Smooth muscle cell (in vitro differentiated cells): ENCODE data around the gene ZMYND15. TPM values are rescaled to one million over a fixed set of nuclear protein-coding genes. Genes with fewer than 3 reads are reported as not detected.

Experiments
- DNase-seq: peaks from one replicate; lab custom pipeline; 2025; ENCODE audit not compliant: unreplicated experiment; lab: John Stamatoyannopoulos, UW
- H2AFZ ChIP-seq: fragments of 200-600 bp; sonication (generic); 2 replicates; pipeline ENCODE4 v1.6.0; 2016; ENCODE audit warnings: antibody characterized with exemption, low read depth, mild to moderate bottlenecking
- H3F3A ChIP-seq: fragments of 200-600 bp; sonication (generic); 2 replicates; pipeline ENCODE4 v1.6.0; 2017; ENCODE audit warnings: antibody characterized with exemption, low read depth
- H3K27ac ChIP-seq: fragments of 200-600 bp; sonication (generic); 2 replicates; pipeline ENCODE4 v1.5.1; 2016; ENCODE audit warnings: low read depth, mild to moderate bottlenecking
- H3K27me3 ChIP-seq: fragments of 200-600 bp; sonication (generic); 2 replicates; pipeline ENCODE4 v1.6.1; 2016; ENCODE audit warnings: low read depth, mild to moderate bottlenecking
- H3K36me3 ChIP-seq: fragments of 200-600 bp; sonication (generic); 2 replicates; pipeline ENCODE4 v1.5.1; 2016; ENCODE audit warnings: low read depth
- H3K4me1 ChIP-seq: fragments of 200-600 bp; sonication (generic); 2 replicates; pipeline ENCODE4 v1.5.1; 2016; ENCODE audit warnings: low read depth
- H3K4me2 ChIP-seq: fragments of 200-600 bp; sonication (generic); 2 replicates; pipeline ENCODE4 v1.6.0; 2016; ENCODE audit warnings: mild to moderate bottlenecking
- H3K4me3 ChIP-seq: fragments of 200-600 bp; sonication (generic); 2 replicates; pipeline ENCODE4 v1.5.1; 2016; ENCODE audit warnings: mild to moderate bottlenecking
- H3K79me2 ChIP-seq: fragments of 200-600 bp; sonication (generic); 2 replicates; pipeline ENCODE4 v1.6.0; 2016; ENCODE audit warnings: low read depth, mild to moderate bottlenecking
- H3K9ac ChIP-seq: fragments of 200-600 bp; sonication (generic); 2 replicates; pipeline ENCODE4 v1.6.0; 2016; ENCODE audit warnings: low read depth
- H3K9me3 ChIP-seq: fragments of 200-600 bp; sonication (generic); replicated peaks from 2 replicates; pipeline ENCODE4 v1.5.1; 2016; ENCODE audit warnings: low read depth
- H4K20me1 ChIP-seq: fragments of 200-600 bp; sonication (generic); 2 replicates; pipeline ENCODE4 v1.6.0; 2016; ENCODE audit warnings: low read depth
- CTCF ChIP-seq: fragments of 200-600 bp; sonication (generic); IDR thresholded peaks from 2 replicates; pipeline ENCODE4 v1.5.1; 2017; ENCODE audit warnings: borderline replicate concordance, mild to moderate bottlenecking, antibody characterized with exemption; ENCODE audit not compliant: insufficient read depth, poor library complexity, severe bottlenecking
- WGBS: methylation state at CpG from one replicate; pipeline ENCODE4 v1.1.7; 2016; ENCODE audit warnings: low lambda C conversion rate; 5-methylcytosine and 5-hydroxymethylcytosine counted together
- polyA plus RNA-seq: library from polyadenylated mRNA; unstranded; fragments of >200 nt; fragmentation: Nextera tagmentation; extraction: Ambion mirVana; gene quantifications from 2 replicates; pipeline ENCODE4 v1.2.1, GENCODE V29; 2016
- total RNA-seq: library from RNA; depleted of rRNA; stranded (reverse); fragments of >200 nt; gene quantifications from 2 replicates; pipeline ENCODE4 v1.2.3, GENCODE V29; 2014

ZMYND15 gene
- total and polyA plus RNA-seq, 2 experiments from 2014 or later: not detected

- H3K9me3 ChIP-seq: no peaks in the 10 kb centered on the region
Measured at GRCh38 chr17:4733073-4733531, 6.5 kb upstream of the ZMYND15 start.

GRCh38 chr17:4734857-4735475, 4.7 kb upstream of the ZMYND15 start:
- Histone ChIP-seq H3K4me3 (no peak overlapping the region), H3F3A (no peaks in the 10 kb centered on the region), H3K4me2 (no peak overlapping the region), H3K9me3 (no peaks in the 10 kb centered on the region), H3K4me1 (peaks cover 11% of the 10 kb centered on the region), H3K9ac (no peak overlapping the region), H4K20me1 (peaks cover 4% of the 10 kb centered on the region), H2AFZ (no peak overlapping the region), H3K79me2 (no peaks in the 10 kb centered on the region), H3K36me3 (no peaks in the 10 kb centered on the region), H3K27ac (no peak overlapping the region), H3K27me3 (peaks cover 37% of the 10 kb centered on the region)
- no peak for DNase-seq
- WGBS: 98% methylated on average over 8 of the region's 8 CpGs
- TF ChIP-seq CTCF: no peak

More at GRCh38 chr17:4733073-4733531, 6.5 kb upstream of the ZMYND15 start:
- H4K20me1 ChIP-seq: peaks cover 4% of the 10 kb centered on the region
- no peak overlapping the region for H3K27ac ChIP-seq
- H3K36me3 ChIP-seq: no peaks in the 10 kb centered on the region
- no peak overlapping the region for H3K4me2 ChIP-seq
- WGBS: 93% methylated on average over 6 of the region's 6 CpGs
- H3K4me3 ChIP-seq: no peak overlapping the region
- no peaks in the 10 kb centered on the region for H3F3A ChIP-seq
- no peaks in the 10 kb centered on the region for H3K4me1 ChIP-seq
- no peak for DNase-seq
- H3K27me3 ChIP-seq: peaks cover 18% of the 10 kb centered on the region
- no peak overlapping the region for H2AFZ ChIP-seq
- TF ChIP-seq CTCF: no peak
- H3K79me2 ChIP-seq: no peaks in the 10 kb centered on the region
- H3K9ac ChIP-seq: no peak overlapping the region

- H2AFZ ChIP-seq: no peak overlapping the region
- H3K79me2 ChIP-seq: no peaks in the 10 kb centered on the region
- peaks cover 11% of the 10 kb centered on the region for H3K4me1 ChIP-seq
- H3K36me3 ChIP-seq: no peaks in the 10 kb centered on the region
- H3K4me2 ChIP-seq: no peak overlapping the region
- H3K27me3 ChIP-seq: peaks cover 47% of the 10 kb centered on the region
- H3K27ac ChIP-seq: no peak overlapping the region
- no peaks in the 10 kb centered on the region for H3F3A ChIP-seq
- peaks cover 4% of the 10 kb centered on the region for H4K20me1 ChIP-seq
- TF ChIP-seq CTCF: no peak
- no peak overlapping the region for H3K9ac ChIP-seq
- no peak for DNase-seq
- WGBS: 74% methylated on average over 9 of the region's 9 CpGs
- H3K4me3 ChIP-seq: no peak overlapping the region
- no peaks in the 10 kb centered on the region for H3K9me3 ChIP-seq
Measured at GRCh38 chr17:4735876-4736651, 3.6 kb upstream of the ZMYND15 start.
